ENCODE measurements around the gene TMEM131.

- no peak for TF ChIP-seq EZH2phosphoT487 (IDR thresholded peaks at IDR 0.05; ENCODE audit: low read depth)
- TF ChIP-seq CTCF (IDR thresholded peaks at IDR 0.05; ENCODE audit: low read depth, low read length): no peak
Observed at GRCh38 chr2:97734061-97735051, 261.4 kb downstream of the TMEM131 start.

Data from OCI-LY3 (cell line).